Caco-2 (cell line): ENCODE results near the gene NFAM1. TPM values are rescaled to one million over a fixed set of nuclear protein-coding genes. Genes with fewer than 3 reads are reported as not detected.

ENCODE experiments used
- BruUV-seq: library from RNA; stranded (reverse); fragments of 400-500 nt; replicated peaks from 2 replicates; lab custom pipeline; 2021; lab: Mats Ljungman, UMichigan
- CTCF ChIA-PET: fragments of 300-600 bp; sonication (Branson Sonifier 250); formaldehyde crosslinking; loops from one replicate; lab custom pipeline; 2022; ENCODE audit warnings: antibody characterized with exemption; lab: Charles Lee
- POLR2A ChIA-PET: fragments of 300-600 bp; sonication (Branson Sonifier 250); formaldehyde crosslinking; loops from one replicate; lab custom pipeline; 2022; ENCODE audit warnings: antibody characterized with exemption; lab: Charles Lee
- DNase-seq, 2 experiments: peaks; one replicate each; pipeline versions ENCODE4 v3.0.0 to v3.0.0-alpha.2; 2020 to 2022
- H3K27me3 ChIP-seq: replicated peaks from 2 replicates; pipeline ENCODE4 v1.6.0; 2011; ENCODE audit warnings: low read length; ENCODE audit not compliant: control insufficient read depth, insufficient read depth
- H3K36me3 ChIP-seq: 2 replicates; pipeline ENCODE4 v1.5.1; 2011; ENCODE audit warnings: low read length; ENCODE audit not compliant: control insufficient read depth, insufficient read depth
- H3K4me1 ChIP-seq: fragments of 250-450 bp; sonication (Bioruptor Pico); 2 replicates; pipeline ENCODE4 v1.5.1; 2020; ENCODE audit warnings: mild to moderate bottlenecking
- H3K4me3 ChIP-seq: 2 replicates; pipeline ENCODE4 v1.5.1; 2011; ENCODE audit warnings: low read depth, mild to moderate bottlenecking, control low read depth, low read length
- H3K9me3 ChIP-seq: fragments of 250-450 bp; sonication (Bioruptor Pico); 2 replicates; pipeline ENCODE4 v1.5.1; 2020; ENCODE audit warnings: mild to moderate bottlenecking, moderate library complexity
- H3K27ac Mint-ChIP-seq: one replicate; pipeline ENCODE4 v1.8.0; 2022; ENCODE audit warnings: mixed read lengths; ENCODE audit not compliant: unreplicated experiment
- H3K27me3 Mint-ChIP-seq: one replicate; pipeline ENCODE4 v1.8.0; 2022; ENCODE audit warnings: mixed read lengths; ENCODE audit not compliant: insufficient read depth, unreplicated experiment
- H3K36me3 Mint-ChIP-seq: one replicate; pipeline ENCODE4 v1.8.0; 2022; ENCODE audit warnings: mild to moderate bottlenecking, mixed read lengths; ENCODE audit not compliant: insufficient read depth, unreplicated experiment
- H3K4me1 Mint-ChIP-seq: one replicate; pipeline ENCODE4 v1.8.0; 2022; ENCODE audit warnings: low read depth, mixed read lengths; ENCODE audit not compliant: unreplicated experiment
- H3K4me3 Mint-ChIP-seq: one replicate; pipeline ENCODE4 v1.8.0; 2022; ENCODE audit warnings: mild to moderate bottlenecking, moderate library complexity, mixed read lengths; ENCODE audit not compliant: unreplicated experiment
- H3K9me3 Mint-ChIP-seq: one replicate; pipeline ENCODE4 v1.8.0; 2022; ENCODE audit warnings: mixed read lengths; ENCODE audit not compliant: unreplicated experiment
- CTCF ChIP-seq, 2 experiments: fragments of 200-600 bp in 1 of 2; IDR thresholded peaks; 1 replicate in 1 of 2; 2 replicates in 1 of 2; pipeline versions ENCODE4 v1.5.1 to v1.8.0; 2011 to 2022; ENCODE audit warnings: antibody characterized with exemption in 1 of 2, control low read depth in 1 of 2, inconsistent platforms in 1 of 2, low read depth in 1 of 2, low read length in 1 of 2, mild to moderate bottlenecking in 1 of 2, moderate library complexity in 1 of 2; ENCODE audit not compliant: insufficient read depth in 1 of 2, severe bottlenecking in 1 of 2, unreplicated experiment in 1 of 2
- intact Hi-C: fragments of 100-400 bp; cut with micrococcal nuclease; formaldehyde crosslinking; loops from one replicate; pipeline ENCODE4 v1.10.0; 2022; ENCODE audit not compliant: unreplicated experiment
- total RNA-seq: library from RNA; stranded (reverse); gene quantifications from 2 replicates; pipeline ENCODE4 v1.2.3, GENCODE V29; 2022

NFAM1 gene
- total RNA-seq, 1 experiment from 2014 or later: not detected

GRCh38 chr22:42468841-42469240 is 36.6 kb upstream of the NFAM1 start:
- Histone ChIP-seq H3K4me1 (no peaks in the 10 kb centered on the region), H3K9me3 (no peaks in the 10 kb centered on the region), H3K4me3 (no peak overlapping the region), H3K36me3 (no peaks in the 10 kb centered on the region), H3K27me3 (no peaks in the 10 kb centered on the region)
- H3K27me3 Mint-ChIP-seq: peaks cover 6% of the 10 kb centered on the region
- no peaks in the 10 kb centered on the region for H3K9me3 Mint-ChIP-seq
- H3K27ac Mint-ChIP-seq: no peak overlapping the region
- no peak overlapping the region for H3K4me3 Mint-ChIP-seq
- ChIA-PET CTCF (no interaction called here), POLR2A (no interaction called here)
- no TSS peak for BruUV-seq
- TF ChIP-seq CTCF (IDR thresholded peaks at IDR 0.05; ENCODE audit: insufficient read depth in 1 of 2, low read depth in 1 of 2, low read length in 1 of 2, severe bottlenecking in 1 of 2, unreplicated experiment in 1 of 2): no peak
- no peaks in the 10 kb centered on the region for H3K4me1 Mint-ChIP-seq
- no peak for DNase-seq
- H3K36me3 Mint-ChIP-seq: no peaks in the 10 kb centered on the region
- intact Hi-C loops: no loop called here

GRCh38 chr22:42462016-42462415 is 29.8 kb upstream of the NFAM1 start:
- peaks cover 16% of the 10 kb centered on the region; the same call in 1 of the 2 replicates for H3K4me1 ChIP-seq
- Mint-ChIP-seq H3K27ac (no peak overlapping the region), H3K9me3 (no peaks in the 10 kb centered on the region), H3K4me1 (peaks cover 19% of the 10 kb centered on the region), H3K36me3 (no peaks in the 10 kb centered on the region), H3K27me3 (no peaks in the 10 kb centered on the region), H3K4me3 (no peak overlapping the region)
- H3K27me3 ChIP-seq: no peaks in the 10 kb centered on the region
- no peak overlapping the region for H3K4me3 ChIP-seq
- TF ChIP-seq CTCF (IDR thresholded peaks at IDR 0.05; ENCODE audit: insufficient read depth in 1 of 2, low read depth in 1 of 2, low read length in 1 of 2, severe bottlenecking in 1 of 2, unreplicated experiment in 1 of 2): no peak
- POLR2A ChIA-PET: no interaction called here
- DNase-seq: peak in 1 of 2 experiments; percentile 44
- H3K9me3 ChIP-seq: no peaks in the 10 kb centered on the region
- CTCF ChIA-PET: interaction anchor here (0.7 kb wide), 1 partner anchor 10 kb away, joined by 3 read pairs; no protein-coding TSS in a partner anchor
- no TSS peak for BruUV-seq
- intact Hi-C loops: no loop called here
- no peaks in the 10 kb centered on the region for H3K36me3 ChIP-seq

GRCh38 chr22:42461511-42461910 is 29.3 kb upstream of the NFAM1 start:
- Mint-ChIP-seq H3K27me3 (no peaks in the 10 kb centered on the region), H3K4me3 (no peak overlapping the region), H3K36me3 (no peaks in the 10 kb centered on the region), H3K9me3 (no peaks in the 10 kb centered on the region), H3K4me1 (peaks cover 19% of the 10 kb centered on the region), H3K27ac (no peak overlapping the region)
- intact Hi-C loops: no loop called here
- ChIA-PET CTCF (no interaction called here), POLR2A (no interaction called here)
- Histone ChIP-seq H3K4me1 (peaks cover 16% of the 10 kb centered on the region; the same call in 1 of the 2 replicates), H3K36me3 (no peaks in the 10 kb centered on the region), H3K9me3 (no peaks in the 10 kb centered on the region), H3K4me3 (no peak overlapping the region), H3K27me3 (no peaks in the 10 kb centered on the region)
- BruUV-seq: no TSS peak
- no peak for DNase-seq
- no peak for TF ChIP-seq CTCF (IDR thresholded peaks at IDR 0.05; ENCODE audit: insufficient read depth in 1 of 2, low read depth in 1 of 2, low read length in 1 of 2, severe bottlenecking in 1 of 2, unreplicated experiment in 1 of 2)
